ENCODE measurements around the gene PPHLN1. TPM values are rescaled to one million over a fixed set of nuclear protein-coding genes. Genes with fewer than 3 reads are reported as not detected.
A peak's percentile ranks its signal among the peaks of the same experiment; 100 is the strongest.

The PPHLN1 gene
- total and polyA plus RNA-seq, 9 donors, result 52.4 to 62.5 (median 57.5) TPM

DNA sequence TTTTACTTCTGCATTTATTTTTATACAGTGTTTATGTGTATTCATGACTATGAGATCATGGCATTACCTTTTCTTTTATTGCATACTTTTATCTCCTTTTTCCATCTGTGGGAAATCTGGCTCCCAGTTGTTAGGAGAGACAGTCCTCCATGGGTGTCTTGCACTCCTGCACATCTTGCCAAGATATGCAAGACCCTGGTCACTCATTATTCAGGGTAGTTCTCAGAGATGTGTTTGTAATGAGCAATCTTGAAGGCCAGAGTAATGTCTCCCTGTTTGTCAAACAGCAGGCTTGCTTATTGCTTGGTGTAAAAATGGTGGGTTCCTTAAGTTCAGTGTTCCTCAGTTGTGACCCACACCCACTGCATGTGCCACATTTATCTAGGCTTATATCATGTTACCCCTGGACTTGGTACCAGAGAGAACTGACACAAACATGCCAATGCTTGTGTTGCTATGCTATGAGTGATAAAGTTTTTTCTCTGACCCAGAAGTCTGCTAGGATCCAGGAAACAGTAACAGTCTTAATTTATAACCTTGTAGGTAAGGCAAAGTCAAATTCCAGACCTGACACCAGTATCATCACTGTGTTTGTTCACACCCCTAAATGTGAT, 36.8 kb downstream of the PPHLN1 start:
- no peak overlapping the region for H3K27ac ChIP-seq (ENCODE audit: low read length)
- no peaks in the 10 kb centered on the region for H3K36me3 ChIP-seq (ENCODE audit: control insufficient read depth, insufficient read depth, low read length)
- H3K4me1 ChIP-seq (ENCODE audit: control insufficient read depth, insufficient read depth, low read length), result no peaks in the 10 kb centered on the region
- no peaks in the 10 kb centered on the region for H3K27me3 ChIP-seq (ENCODE audit: control insufficient read depth, insufficient read depth, low read length)
- no peak overlapping the region for H3K4me3 ChIP-seq (ENCODE audit: low read length)
- no peak for DNase-seq
- H3K9me3 ChIP-seq (replicated peaks; ENCODE audit: control insufficient read depth, low read depth, low read length), result no peaks in the 10 kb centered on the region

DNA sequence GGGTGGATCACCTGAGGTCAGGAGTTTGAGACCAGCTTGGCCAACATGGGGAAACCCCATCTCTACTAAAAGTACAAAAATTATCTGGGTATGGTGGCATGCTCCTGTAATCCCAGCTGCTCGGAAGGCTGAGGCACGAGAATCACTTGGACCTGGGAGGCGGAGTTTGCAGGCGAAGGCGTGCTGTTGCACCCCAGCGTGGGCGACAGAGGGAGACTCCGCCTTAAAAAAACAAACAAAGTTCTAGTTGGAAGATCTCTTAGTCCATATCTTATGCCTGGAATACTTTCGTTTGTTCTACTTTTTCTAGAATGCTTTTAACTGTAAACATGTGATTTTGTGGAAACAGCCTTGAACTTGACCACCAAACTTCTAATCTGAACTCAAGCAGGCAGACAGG, 38.7 kb downstream of the PPHLN1 start:
- H3K4me1 ChIP-seq (ENCODE audit: control insufficient read depth, insufficient read depth, low read length), result no peaks in the 10 kb centered on the region
- DNase-seq, result no peak
- no peaks in the 10 kb centered on the region for H3K36me3 ChIP-seq (ENCODE audit: control insufficient read depth, insufficient read depth, low read length)
- no peaks in the 10 kb centered on the region for H3K27me3 ChIP-seq (ENCODE audit: control insufficient read depth, insufficient read depth, low read length)
- no peak overlapping the region for H3K4me3 ChIP-seq (ENCODE audit: low read length)
- WGBS (ENCODE audit: insufficient coverage), result 83% methylated on average over 7 of the region's 9 CpGs
- H3K27ac ChIP-seq (ENCODE audit: low read length), result no peak overlapping the region
- H3K9me3 ChIP-seq (replicated peaks; ENCODE audit: control insufficient read depth, low read depth, low read length), result no peaks in the 10 kb centered on the region

DNA sequence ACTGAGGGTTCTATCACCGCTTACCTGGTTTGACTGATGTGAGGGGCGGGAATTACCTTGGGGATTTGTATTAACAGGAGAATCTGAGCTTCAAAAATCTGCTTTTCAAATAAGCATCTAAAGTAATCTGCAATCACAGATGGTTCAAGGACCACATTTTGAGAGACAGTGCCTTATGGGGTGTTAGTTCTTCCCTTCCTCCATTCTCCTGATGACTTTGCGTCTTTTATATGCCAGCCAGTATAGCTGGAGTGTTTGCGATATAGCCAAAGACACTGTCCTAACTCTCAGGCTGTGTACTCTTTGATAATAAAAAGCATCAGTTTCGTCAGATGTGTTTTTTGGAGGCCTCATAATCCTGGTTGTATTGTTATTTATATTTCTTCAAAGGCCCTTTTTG, 39.5 kb downstream of the PPHLN1 start:
- no peak for DNase-seq
- H3K27me3 ChIP-seq (ENCODE audit: control insufficient read depth, insufficient read depth, low read length), result no peaks in the 10 kb centered on the region
- no peaks in the 10 kb centered on the region for H3K4me1 ChIP-seq (ENCODE audit: control insufficient read depth, insufficient read depth, low read length)
- no peak overlapping the region for H3K4me3 ChIP-seq (ENCODE audit: low read length)
- H3K36me3 ChIP-seq (ENCODE audit: control insufficient read depth, insufficient read depth, low read length), result no peaks in the 10 kb centered on the region
- no peak overlapping the region for H3K27ac ChIP-seq (ENCODE audit: low read length)
- WGBS (ENCODE audit: insufficient coverage), result no CpG with 5 or more reads among the region's 5 CpGs
- H3K9me3 ChIP-seq (replicated peaks; ENCODE audit: control insufficient read depth, low read depth, low read length), result no peaks in the 10 kb centered on the region

DNA sequence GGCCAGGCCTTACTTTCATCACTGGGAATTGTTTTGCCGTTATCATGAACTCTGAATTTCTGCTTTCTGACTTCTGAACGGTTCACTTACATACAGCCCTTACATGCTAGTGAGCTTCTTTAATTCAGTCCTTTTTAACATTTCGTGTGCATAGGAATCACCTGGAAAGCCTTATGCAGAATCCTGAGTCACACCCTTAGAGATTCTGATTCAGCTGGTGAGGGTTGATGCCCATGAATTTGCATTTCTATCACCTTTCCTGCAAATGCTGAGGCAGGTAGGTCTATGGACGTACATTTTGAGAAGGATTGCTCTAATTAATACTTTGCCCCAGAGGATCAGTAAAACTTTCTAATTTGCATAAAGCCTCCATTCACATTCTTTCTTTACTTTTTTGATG, 44.0 kb downstream of the PPHLN1 start:
- no peak overlapping the region for H3K27ac ChIP-seq (ENCODE audit: low read length)
- H3K9me3 ChIP-seq (replicated peaks; ENCODE audit: control insufficient read depth, low read depth, low read length), result no peaks in the 10 kb centered on the region
- no CpG with 5 or more reads among the region's 4 CpGs for WGBS (ENCODE audit: insufficient coverage)
- no peak overlapping the region for H3K4me3 ChIP-seq (ENCODE audit: low read length)
- H3K36me3 ChIP-seq (ENCODE audit: control insufficient read depth, insufficient read depth, low read length), result no peaks in the 10 kb centered on the region
- H3K27me3 ChIP-seq (ENCODE audit: control insufficient read depth, insufficient read depth, low read length), result no peaks in the 10 kb centered on the region
- DNase-seq, result no peak
- no peaks in the 10 kb centered on the region for H3K4me1 ChIP-seq (ENCODE audit: control insufficient read depth, insufficient read depth, low read length)

DNA sequence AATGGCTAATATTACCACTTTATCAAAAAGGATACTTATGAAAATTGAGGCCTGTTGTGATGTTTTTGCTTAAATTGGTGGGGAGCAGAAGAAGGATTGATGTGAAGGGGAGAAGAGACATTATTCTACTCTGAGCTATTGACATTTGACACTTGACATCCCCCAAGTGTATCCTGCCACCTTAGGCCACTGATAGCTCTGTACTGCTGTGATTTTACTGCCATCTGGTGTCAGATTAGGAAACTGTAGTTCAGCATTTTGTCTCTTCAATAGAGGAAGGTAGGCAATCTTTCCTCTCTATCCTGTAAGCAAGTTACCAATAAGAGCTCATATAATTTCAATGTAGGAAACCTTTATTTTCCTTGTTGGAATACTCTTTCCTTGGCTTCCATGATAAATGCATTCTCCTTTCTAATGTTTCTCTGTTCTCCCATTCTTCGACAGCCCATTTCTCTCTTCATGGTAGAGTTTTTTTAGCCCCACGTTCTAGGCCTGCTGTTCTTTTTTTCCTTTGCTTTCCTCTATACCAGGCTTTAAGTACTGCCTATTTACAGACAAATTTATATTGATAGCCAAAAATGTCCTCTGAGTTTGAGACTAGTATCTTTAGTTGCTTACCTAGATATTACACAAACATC, 46.3 kb downstream of the PPHLN1 start:
- peak; percentile 47 for DNase-seq
- no peak overlapping the region for H3K4me3 ChIP-seq (ENCODE audit: low read length)
- peaks cover 4% of the 10 kb centered on the region for H3K36me3 ChIP-seq (ENCODE audit: control insufficient read depth, insufficient read depth, low read length)
- H3K27ac ChIP-seq (ENCODE audit: low read length), result no peak overlapping the region
- 100% methylated on average over 1 of the region's 2 CpGs for WGBS (ENCODE audit: insufficient coverage)
- no peaks in the 10 kb centered on the region for H3K9me3 ChIP-seq (replicated peaks; ENCODE audit: control insufficient read depth, low read depth, low read length)
- no peaks in the 10 kb centered on the region for H3K4me1 ChIP-seq (ENCODE audit: control insufficient read depth, insufficient read depth, low read length)
- H3K27me3 ChIP-seq (ENCODE audit: control insufficient read depth, insufficient read depth, low read length), result no peaks in the 10 kb centered on the region

DNA sequence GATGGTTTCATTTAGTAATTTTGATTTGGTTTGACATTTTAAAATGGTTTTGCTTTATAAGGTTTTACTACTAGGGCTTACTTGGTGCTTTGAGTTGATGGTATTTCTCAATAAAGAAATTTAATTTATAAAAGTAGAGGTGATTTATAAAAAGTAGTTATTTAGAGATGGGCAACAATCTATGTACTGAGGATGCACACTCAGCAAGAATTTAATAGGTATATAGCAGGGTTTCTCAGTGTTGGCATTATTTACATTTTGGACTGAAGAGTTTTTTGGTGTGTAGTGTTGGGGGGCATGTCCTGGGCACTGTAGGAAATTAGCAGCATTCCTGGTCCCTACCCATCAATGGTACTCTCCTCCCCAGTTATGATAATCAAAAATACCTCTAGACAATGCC, 47.7 kb downstream of the PPHLN1 start:
- no peak overlapping the region for H3K27ac ChIP-seq (ENCODE audit: low read length)
- no peaks in the 10 kb centered on the region for H3K4me1 ChIP-seq (ENCODE audit: control insufficient read depth, insufficient read depth, low read length)
- H3K36me3 ChIP-seq (ENCODE audit: control insufficient read depth, insufficient read depth, low read length), result peaks cover 4% of the 10 kb centered on the region
- no peak overlapping the region for H3K4me3 ChIP-seq (ENCODE audit: low read length)
- H3K27me3 ChIP-seq (ENCODE audit: control insufficient read depth, insufficient read depth, low read length), result no peaks in the 10 kb centered on the region
- no peaks in the 10 kb centered on the region for H3K9me3 ChIP-seq (replicated peaks; ENCODE audit: control insufficient read depth, low read depth, low read length)
- no peak for DNase-seq

DNA sequence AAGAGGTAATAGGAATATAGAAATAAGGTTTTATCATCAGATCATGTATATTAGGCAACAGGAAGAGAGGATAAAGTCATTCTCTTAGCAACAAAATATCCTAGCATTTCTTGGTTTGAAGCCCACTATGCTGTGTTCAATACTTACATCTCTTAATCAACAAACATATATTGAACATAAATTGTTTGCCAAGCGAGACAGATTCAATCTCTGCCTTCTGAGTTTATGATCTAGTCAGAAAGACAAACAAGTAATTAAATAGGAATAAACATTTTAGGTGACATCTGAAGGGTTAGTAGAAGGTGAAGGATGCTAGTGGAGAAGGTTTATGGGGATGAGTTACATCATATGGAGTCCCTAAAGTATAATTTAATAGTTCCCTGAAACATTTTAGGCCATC, 54.8 kb downstream of the PPHLN1 start:
- H3K27me3 ChIP-seq (ENCODE audit: control insufficient read depth, insufficient read depth, low read length), result no peaks in the 10 kb centered on the region
- H3K4me1 ChIP-seq (ENCODE audit: control insufficient read depth, insufficient read depth, low read length), result no peaks in the 10 kb centered on the region
- H3K4me3 ChIP-seq (ENCODE audit: low read length), result no peak overlapping the region
- no peak for DNase-seq
- H3K36me3 ChIP-seq (ENCODE audit: control insufficient read depth, insufficient read depth, low read length), result peaks cover 4% of the 10 kb centered on the region
- H3K27ac ChIP-seq (ENCODE audit: low read length), result no peak overlapping the region
- no CpG with 5 or more reads among the region's 1 CpG for WGBS (ENCODE audit: insufficient coverage)
- no peaks in the 10 kb centered on the region for H3K9me3 ChIP-seq (replicated peaks; ENCODE audit: control insufficient read depth, low read depth, low read length)

DNA sequence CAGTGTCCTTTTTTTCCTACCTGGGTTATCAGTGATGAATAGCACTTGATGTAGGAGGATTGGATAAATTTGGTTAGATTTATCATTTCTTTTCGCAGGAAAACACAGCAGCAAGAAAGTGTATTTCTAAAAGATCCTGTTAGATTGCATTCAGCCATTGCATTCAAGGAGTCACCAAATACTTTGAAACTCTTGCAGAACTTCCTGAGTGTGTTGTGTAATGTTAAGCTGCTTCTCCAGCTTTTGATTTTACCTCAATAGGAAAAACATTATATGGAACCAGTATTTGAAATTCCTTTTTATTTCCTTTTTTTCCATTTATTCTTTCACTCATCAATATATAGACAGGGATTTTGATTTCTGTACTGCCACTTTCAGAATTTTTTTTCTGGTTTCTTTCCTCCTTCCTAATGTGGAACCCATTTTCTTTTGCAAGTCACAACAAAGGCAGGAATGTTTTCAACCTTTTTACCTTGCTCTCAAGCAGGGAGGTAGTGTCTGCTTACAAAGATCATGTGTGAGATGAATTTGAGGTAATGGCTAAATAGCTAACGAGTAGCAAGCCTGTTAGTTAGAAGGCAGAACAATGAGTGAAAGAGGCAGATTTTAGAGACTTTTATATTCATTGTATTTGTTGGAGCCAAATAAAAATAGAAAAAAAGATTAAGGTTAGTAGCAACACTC, 56.2 kb downstream of the PPHLN1 start:
- Histone ChIP-seq H3K27me3 (ENCODE audit: control insufficient read depth, insufficient read depth, low read length) (no peaks in the 10 kb centered on the region), H3K4me3 (ENCODE audit: low read length) (no peak overlapping the region), H3K4me1 (ENCODE audit: control insufficient read depth, insufficient read depth, low read length) (no peaks in the 10 kb centered on the region), H3K36me3 (ENCODE audit: control insufficient read depth, insufficient read depth, low read length) (peaks cover 4% of the 10 kb centered on the region), H3K27ac (ENCODE audit: low read length) (no peak overlapping the region), H3K9me3 (replicated peaks; ENCODE audit: control insufficient read depth, low read depth, low read length) (no peaks in the 10 kb centered on the region)
- no CpG with 5 or more reads among the region's 2 CpGs for WGBS (ENCODE audit: insufficient coverage)
- no peak for DNase-seq

DNA sequence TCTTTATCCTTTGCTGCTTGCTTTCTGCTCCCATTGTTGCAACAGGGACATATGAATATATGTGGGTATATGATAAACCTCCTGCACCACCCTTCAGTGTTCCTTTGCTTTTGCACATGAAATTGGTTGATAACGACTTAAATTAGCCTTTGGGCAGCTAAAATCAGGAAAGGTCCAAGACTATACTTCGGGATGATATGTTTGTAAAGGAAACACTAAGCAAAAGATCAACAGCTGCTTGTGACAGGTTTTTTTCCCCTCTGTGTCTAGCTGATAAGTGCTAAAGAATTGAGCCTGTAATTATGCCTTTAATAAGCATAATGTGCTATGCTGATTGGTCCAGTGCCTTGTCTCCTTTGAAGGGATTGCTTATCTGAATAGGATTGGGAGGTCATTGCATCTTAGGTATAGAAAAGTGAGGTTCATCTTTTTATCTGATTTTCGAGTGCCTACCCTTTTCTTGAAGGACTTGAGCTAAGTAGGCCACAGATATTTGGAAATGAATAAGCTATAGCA, 59.4 kb downstream of the PPHLN1 start:
- no peaks in the 10 kb centered on the region for H3K4me1 ChIP-seq (ENCODE audit: control insufficient read depth, insufficient read depth, low read length)
- H3K27ac ChIP-seq (ENCODE audit: low read length), result no peak overlapping the region
- H3K4me3 ChIP-seq (ENCODE audit: low read length), result no peak overlapping the region
- peaks cover 14% of the 10 kb centered on the region for H3K36me3 ChIP-seq (ENCODE audit: control insufficient read depth, insufficient read depth, low read length)
- WGBS (ENCODE audit: insufficient coverage), result 88% methylated on average over 1 of the region's 3 CpGs
- DNase-seq, result no peak
- no peaks in the 10 kb centered on the region for H3K9me3 ChIP-seq (replicated peaks; ENCODE audit: control insufficient read depth, low read depth, low read length)
- no peaks in the 10 kb centered on the region for H3K27me3 ChIP-seq (ENCODE audit: control insufficient read depth, insufficient read depth, low read length)

DNA sequence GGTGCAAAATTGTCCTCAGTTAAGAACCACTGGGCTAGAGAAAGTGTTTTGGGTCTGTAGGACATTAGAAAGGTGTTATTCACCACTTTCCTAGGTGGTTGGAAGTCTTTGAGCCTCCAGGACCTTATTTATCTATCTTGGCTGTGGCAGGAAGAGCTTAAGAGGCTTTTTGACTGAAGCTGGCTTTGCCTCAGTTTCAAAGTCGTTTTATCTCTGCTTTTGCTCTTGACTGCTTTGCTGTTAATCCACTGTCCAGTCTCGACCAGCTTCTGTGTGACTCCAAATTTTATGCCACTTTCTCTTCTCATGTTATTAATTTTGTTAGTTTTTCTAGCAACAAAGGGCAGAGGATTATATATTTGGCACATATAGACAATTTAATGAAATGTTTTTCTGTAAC, 60.3 kb downstream of the PPHLN1 start:
- no peaks in the 10 kb centered on the region for H3K4me1 ChIP-seq (ENCODE audit: control insufficient read depth, insufficient read depth, low read length)
- no peak overlapping the region for H3K27ac ChIP-seq (ENCODE audit: low read length)
- no peak for DNase-seq
- H3K9me3 ChIP-seq (replicated peaks; ENCODE audit: control insufficient read depth, low read depth, low read length), result no peaks in the 10 kb centered on the region
- H3K27me3 ChIP-seq (ENCODE audit: control insufficient read depth, insufficient read depth, low read length), result no peaks in the 10 kb centered on the region
- whole genome bisulfite sequencing (ENCODE audit: insufficient coverage), result no CpG with 5 or more reads among the region's 2 CpGs
- H3K4me3 ChIP-seq (ENCODE audit: low read length), result no peak overlapping the region
- peaks cover 18% of the 10 kb centered on the region for H3K36me3 ChIP-seq (ENCODE audit: control insufficient read depth, insufficient read depth, low read length)

All from muscle of leg (tissue), 11 donors.